ENCODE data around the gene CAMK1.
A peak's percentile ranks its signal among the peaks of the same experiment; 100 is the strongest.
"Not testable (repeated sequence)": the region's sequence is repeated elsewhere in the genome, so short reads cannot be mapped to it uniquely, and the experiment has no call there.

The CAMK1 gene

GRCh38 chr3:9776896-9777693 lies 7.3 kb upstream of the CAMK1 start:
- TF ChIP-seq POLR2A (IDR thresholded peaks at IDR 0.05; ENCODE audit: low read length): no peak
- no peak for TF ChIP-seq GATA1 (IDR thresholded peaks at IDR 0.05; ENCODE audit: low read depth, low read length)
- peak; percentile 64 to 72 for DNase-seq

DNA sequence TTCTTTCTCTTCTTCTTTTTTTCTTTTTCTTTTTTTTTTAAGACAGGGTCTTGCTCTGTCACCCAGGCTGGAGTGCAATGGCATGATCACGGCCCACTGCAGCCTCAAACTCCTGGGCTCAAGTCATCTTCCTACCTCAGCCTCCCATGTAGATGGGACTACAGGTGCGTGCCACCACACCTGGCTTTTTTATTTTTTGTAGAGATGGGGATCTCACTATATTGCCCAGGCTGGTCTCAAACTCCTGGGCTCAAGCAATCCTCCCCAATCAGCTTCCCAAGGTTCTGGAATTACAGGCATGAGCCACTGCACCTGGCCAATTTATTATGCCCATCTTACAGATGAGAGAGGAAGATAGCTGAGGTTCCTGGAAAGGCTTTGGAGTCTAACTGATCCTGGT lies 1.3 kb upstream of the CAMK1 start:
- not testable (repeated sequence) for DNase-seq

DNA sequence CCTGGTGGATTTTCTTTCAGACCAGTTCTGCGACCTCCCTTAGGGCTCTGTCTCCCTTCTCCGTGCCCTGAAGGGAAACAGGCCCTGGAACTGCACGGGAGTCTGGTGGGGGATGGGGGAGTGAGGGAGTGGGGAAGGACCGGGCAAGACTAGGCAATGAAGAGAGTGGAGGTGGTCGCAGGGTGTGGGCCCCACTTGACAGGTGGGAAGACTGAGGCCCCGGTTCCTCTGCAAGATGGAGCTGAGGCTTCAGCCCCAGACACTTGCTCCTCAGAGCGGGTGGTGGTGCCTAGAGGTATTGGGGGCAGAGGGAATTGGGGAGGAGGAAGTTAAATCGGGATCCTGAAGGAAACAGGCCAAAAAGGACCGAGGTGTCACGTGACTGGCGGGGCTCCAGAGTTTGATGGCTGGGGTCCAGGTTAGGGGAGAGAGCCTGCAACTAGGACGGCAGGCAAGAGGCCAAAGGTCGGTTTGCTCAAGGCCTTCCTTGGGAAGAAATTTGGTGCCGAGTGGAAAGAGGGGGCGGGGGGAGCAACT lies 597 bp upstream of the CAMK1 start:
- DNase-seq: peak; percentile 35 to 36
- TF ChIP-seq POLR2A (IDR thresholded peaks at IDR 0.05; ENCODE audit: low read length) (no peak), GATA1 (IDR thresholded peaks at IDR 0.05; ENCODE audit: low read depth, low read length) (no peak)

DNA sequence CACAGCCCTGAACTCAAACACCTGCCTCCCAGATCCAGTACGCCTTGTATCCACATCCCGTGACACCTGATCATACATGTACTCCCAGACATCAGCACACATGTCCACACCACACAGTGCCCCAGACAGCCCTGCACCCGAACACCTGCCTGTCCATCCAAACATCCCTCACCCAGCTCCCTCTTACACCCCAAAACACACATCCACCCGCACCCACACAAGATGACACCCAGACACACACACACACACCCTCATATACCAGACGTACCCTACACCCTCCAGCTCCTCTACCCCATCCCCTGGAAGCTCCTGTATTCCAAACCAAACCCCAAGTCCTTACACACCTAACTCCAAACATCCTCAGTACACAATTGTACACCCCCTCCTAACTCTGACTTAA lies 735 bp downstream of the CAMK1 start:
- DNase-seq: no peak
- TF ChIP-seq GATA1 (IDR thresholded peaks at IDR 0.05; ENCODE audit: low read depth, low read length) (no peak), POLR2A (IDR thresholded peaks at IDR 0.05; ENCODE audit: low read length) (no peak)

GRCh38 chr3:9768141-9768775 lies 1.5 kb downstream of the CAMK1 start:
- no peak for DNase-seq

DNA sequence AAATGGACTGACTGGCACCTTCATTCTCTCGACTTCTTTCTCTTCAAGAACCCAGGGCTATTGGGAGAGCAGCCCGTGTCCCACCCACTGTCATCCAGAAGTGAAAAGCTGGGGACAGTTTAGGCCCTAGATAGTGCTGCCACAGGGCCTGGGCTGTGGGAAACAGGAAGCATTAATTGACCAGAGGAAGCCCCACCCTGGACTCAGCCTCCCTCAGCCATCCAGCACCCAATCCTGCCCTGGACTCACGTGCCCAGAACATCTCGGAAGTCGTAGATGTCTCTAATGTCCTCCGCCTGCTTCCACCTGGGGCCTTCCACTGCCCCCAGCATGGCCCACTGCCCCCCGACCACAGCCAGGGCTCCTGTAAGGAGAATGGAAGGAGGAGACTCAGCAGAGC lies 2.3 kb downstream of the CAMK1 start:
- TF ChIP-seq GATA1 (IDR thresholded peaks at IDR 0.05; ENCODE audit: low read depth, low read length): no peak
- no peak for TF ChIP-seq POLR2A (IDR thresholded peaks at IDR 0.05; ENCODE audit: low read length)

More at GRCh38 chr3:9768141-9768775, 1.5 kb downstream of the CAMK1 start:
- TF ChIP-seq GATA1 (IDR thresholded peaks at IDR 0.05; ENCODE audit: low read depth, low read length) (no peak), POLR2A (IDR thresholded peaks at IDR 0.05; ENCODE audit: low read length) (no peak)

GRCh38 chr3:9765865-9766264 lies 3.9 kb downstream of the CAMK1 start:
- DNase-seq: no peak
- TF ChIP-seq GATA1 (IDR thresholded peaks at IDR 0.05; ENCODE audit: low read depth, low read length) (no peak), POLR2A (IDR thresholded peaks at IDR 0.05; ENCODE audit: low read length) (no peak)

More for the DNA sequence above, 2.3 kb downstream of the CAMK1 start:
- DNase-seq: no peak

- no peak for DNase-seq
- no peak for TF ChIP-seq POLR2A (IDR thresholded peaks at IDR 0.05; ENCODE audit: low read length)
- no peak for TF ChIP-seq GATA1 (IDR thresholded peaks at IDR 0.05; ENCODE audit: low read depth, low read length)
These were observed 6.9 kb downstream of the CAMK1 start for GRCh38 chr3:9762871-9763270.

- no peak for DNase-seq
- TF ChIP-seq POLR2A (IDR thresholded peaks at IDR 0.05; ENCODE audit: low read length) (no peak), GATA1 (IDR thresholded peaks at IDR 0.05; ENCODE audit: low read depth, low read length) (no peak)
These were observed 7.8 kb downstream of the CAMK1 start for GRCh38 chr3:9761919-9762318.

- DNase-seq: no peak
- no peak for TF ChIP-seq GATA1 (IDR thresholded peaks at IDR 0.05; ENCODE audit: low read depth, low read length)
- no peak for TF ChIP-seq POLR2A (IDR thresholded peaks at IDR 0.05; ENCODE audit: low read length)
These were observed 8.8 kb downstream of the CAMK1 start for GRCh38 chr3:9760779-9761505.

GRCh38 chr3:9757427-9757826 lies 12.3 kb downstream of the CAMK1 start:
- no peak for TF ChIP-seq GATA1 (IDR thresholded peaks at IDR 0.05; ENCODE audit: low read depth, low read length)
- TF ChIP-seq POLR2A (IDR thresholded peaks at IDR 0.05; ENCODE audit: low read length): no peak
- DNase-seq: no peak

- TF ChIP-seq POLR2A (IDR thresholded peaks at IDR 0.05; ENCODE audit: low read length): no peak
- TF ChIP-seq GATA1 (IDR thresholded peaks at IDR 0.05; ENCODE audit: low read depth, low read length): no peak
- no peak for DNase-seq
These were observed 15.1 kb downstream of the CAMK1 start for GRCh38 chr3:9754678-9755077.

DNA sequence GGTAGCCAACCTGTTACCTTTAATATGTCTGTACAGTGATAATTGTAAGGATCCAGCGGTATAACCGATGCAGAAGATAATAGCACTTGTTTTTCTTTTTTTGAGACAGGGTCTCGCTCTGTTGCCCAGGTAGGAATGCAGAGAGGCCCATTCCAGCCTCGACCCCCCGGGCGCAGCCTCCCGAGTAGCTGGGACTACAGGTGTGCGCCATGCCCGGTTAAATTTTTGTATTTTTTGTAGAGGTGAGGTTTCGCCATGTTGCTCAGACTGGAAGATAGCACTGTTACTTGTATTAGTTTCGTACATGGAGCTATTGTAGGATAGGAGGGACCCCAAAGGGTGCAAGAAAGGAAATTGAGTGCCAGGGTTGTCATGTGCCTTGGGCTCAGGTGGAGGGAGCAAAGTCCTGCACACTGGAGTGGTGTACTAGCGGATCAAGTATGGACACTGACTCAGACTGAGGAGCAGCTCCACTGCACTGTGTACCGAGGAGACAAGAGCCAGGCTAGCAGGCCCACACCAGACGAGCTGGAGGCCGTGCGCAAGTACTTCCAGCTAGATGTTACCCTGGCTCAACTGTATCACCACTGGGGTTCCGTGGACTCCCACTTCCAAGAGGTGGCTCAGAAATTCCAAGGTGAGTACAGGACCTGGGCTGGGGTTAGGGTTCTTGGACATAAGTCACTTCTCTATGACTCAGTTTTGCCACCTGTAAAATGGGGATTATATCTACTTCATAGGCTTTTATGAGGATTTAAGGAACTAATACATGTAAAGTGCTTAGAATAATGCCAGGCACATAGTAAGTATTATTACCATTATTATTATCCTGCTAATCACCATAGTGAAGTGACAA lies 19.0 kb downstream of the CAMK1 start:
- peak; percentile 39 to 46 for DNase-seq

More for the DNA sequence above, 19.0 kb downstream of the CAMK1 start:
- no peak for TF ChIP-seq POLR2A (IDR thresholded peaks at IDR 0.05; ENCODE audit: low read length)

Data from erythroblast (primary cell).